ENCODE data around the gene HIPK1. TPM values are rescaled to one million over a fixed set of nuclear protein-coding genes. Genes with fewer than 3 reads are reported as not detected.

The HIPK1 gene
- total and polyA plus RNA-seq, 2 of the 13 experiments (the other 11 are each of a cell fraction or from before 2014, with no cell fraction given) = 20.8 to 33.4 TPM

- no peak for TF ChIP-seq CREB3 (CRISPR knock-in tag; IDR thresholded peaks at IDR 0.05)
- no peak for TF ChIP-seq ZSCAN25 (CRISPR knock-in tag; IDR thresholded peaks at IDR 0.05)
- no peak for TF ChIP-seq ZNF512B (CRISPR knock-in tag; IDR thresholded peaks at IDR 0.05; ENCODE audit: borderline replicate concordance)
- TF ChIP-seq HMGXB3 (CRISPR knock-in tag; IDR thresholded peaks at IDR 0.05; ENCODE audit: borderline replicate concordance) = peak; percentile 80; the same call in 1 of the 2 replicates
- TF ChIP-seq SP140L (CRISPR knock-in tag; IDR thresholded peaks at IDR 0.05; ENCODE audit: borderline replicate concordance) = 0 out of 2 replicates have a peak, but pooled peaks have one; percentile 45
- TF ChIP-seq TBX2 (CRISPR knock-in tag; IDR thresholded peaks at IDR 0.05; ENCODE audit: borderline replicate concordance) = peak; percentile 81
- peak; percentile 38; the same call in 1 of the 2 replicates for TF ChIP-seq ZNF431 (CRISPR knock-in tag; IDR thresholded peaks at IDR 0.05; ENCODE audit: borderline replicate concordance, low read depth)
- TF ChIP-seq DPF2 (CRISPR knock-in tag; IDR thresholded peaks at IDR 0.05; ENCODE audit: borderline replicate concordance, low read depth) = no peak
- TF ChIP-seq HMGXB4 (CRISPR knock-in tag; IDR thresholded peaks at IDR 0.05; ENCODE audit: borderline replicate concordance in 1 of 2, low read depth in 1 of 2) = peak; percentile 96
- no peak for TF ChIP-seq PAX8 (CRISPR knock-in tag; IDR thresholded peaks at IDR 0.05; ENCODE audit: borderline replicate concordance)
- 0 out of 2 replicates have a peak, but pooled peaks have one; percentile 52 for TF ChIP-seq FIP1L1 (IDR thresholded peaks at IDR 0.05; ENCODE audit: borderline replicate concordance, insufficient read depth, low read depth, low read length)
Measured at GRCh38 chr1:113904674-113905434, 24.3 kb upstream of the HIPK1 start, which contains the start of the genes AP4B1 and DCLRE1B (continued).
